ENCODE measurements around the gene TAL2. TPM values are rescaled to one million over a fixed set of nuclear protein-coding genes. Genes with fewer than 3 reads are reported as not detected.
"Not testable (repeated sequence)": the region's sequence is repeated elsewhere in the genome, so short reads cannot be mapped to it uniquely, and the experiment has no call there.

TAL2 gene
- total RNA-seq, 1 donor from 2014 or later, result 0.13 TPM

DNA sequence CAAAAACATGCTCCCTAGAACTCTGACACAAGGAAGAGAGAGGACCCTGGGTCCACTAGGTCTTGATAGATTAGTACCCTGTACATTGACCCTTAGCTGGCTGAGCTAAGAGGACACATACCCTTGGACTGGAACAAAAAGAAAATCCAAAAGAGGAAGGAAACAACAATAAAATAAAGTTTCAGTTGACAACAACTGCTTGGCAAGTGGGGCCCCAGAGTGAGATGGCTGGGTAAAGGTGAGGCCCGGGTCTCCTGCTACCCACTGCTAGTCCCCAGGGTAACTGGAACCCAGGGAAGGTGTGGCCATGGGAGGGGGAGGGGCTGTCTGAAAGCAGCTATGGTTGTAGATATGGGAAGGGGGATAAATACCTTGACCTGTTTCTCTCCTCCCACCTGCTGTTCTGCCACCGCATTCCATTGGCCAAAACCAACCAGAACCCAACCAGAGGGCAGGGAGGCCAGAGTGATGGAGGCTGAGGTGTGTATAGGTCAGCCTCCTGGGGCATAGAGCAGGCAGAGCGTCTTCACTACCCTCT lies 11.7 kb downstream of the TAL2 start:
- no peak for DNase-seq (ENCODE audit: low read depth in 2 of 2)

DNA sequence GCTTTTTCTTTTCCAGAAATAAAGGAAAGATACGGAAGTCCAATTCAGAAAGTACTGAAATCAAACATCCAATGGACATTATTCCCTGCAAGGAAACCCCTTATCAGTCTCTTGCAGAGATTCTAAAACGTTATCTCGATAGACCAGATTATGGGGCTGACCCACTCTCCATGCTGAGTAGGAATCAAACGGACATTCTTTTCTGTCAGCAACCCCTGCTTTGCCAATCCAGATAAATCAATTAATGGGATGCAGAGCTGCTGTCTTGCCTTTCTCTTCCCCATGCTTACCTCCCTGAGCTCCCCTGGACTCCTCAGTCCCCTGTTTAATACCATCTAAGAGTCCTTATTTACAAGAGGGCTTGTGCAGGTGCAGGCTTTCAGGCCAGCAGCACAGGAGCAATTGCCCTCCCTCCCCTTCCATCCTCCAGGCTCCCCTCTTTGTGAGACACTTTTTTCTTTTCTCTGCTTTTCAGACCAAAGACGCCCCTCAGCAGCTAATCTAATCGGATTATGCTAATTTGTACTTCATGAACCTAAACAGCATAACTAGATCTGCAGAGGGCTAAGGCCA lies 14.2 kb downstream of the TAL2 start:
- DNase-seq (ENCODE audit: low read depth in 2 of 2), result no peak

DNA sequence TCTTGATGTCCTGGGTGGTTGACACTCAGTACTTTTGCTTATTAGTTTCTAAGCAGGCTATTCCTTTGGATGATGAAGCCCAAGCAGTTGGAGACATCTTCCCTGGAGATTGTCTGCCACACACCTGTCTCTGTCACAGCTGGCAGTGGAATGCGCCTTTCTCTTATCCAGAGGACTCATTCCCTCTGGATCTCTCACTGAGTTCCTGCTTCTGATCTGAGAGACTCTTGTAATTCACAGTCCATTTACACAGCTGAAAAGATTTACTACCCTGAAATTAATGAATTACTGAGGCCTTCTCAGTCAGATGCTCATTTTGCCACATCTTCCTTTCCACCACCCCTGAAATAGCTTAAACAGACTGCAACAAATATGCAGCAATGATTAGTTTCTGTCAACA lies 15.9 kb downstream of the TAL2 start:
- no peak for DNase-seq (ENCODE audit: low read depth in 2 of 2)

GRCh38 chr9:105678781-105679180 lies 16.5 kb downstream of the TAL2 start:
- DNase-seq (ENCODE audit: low read depth in 2 of 2), result no peak

DNA sequence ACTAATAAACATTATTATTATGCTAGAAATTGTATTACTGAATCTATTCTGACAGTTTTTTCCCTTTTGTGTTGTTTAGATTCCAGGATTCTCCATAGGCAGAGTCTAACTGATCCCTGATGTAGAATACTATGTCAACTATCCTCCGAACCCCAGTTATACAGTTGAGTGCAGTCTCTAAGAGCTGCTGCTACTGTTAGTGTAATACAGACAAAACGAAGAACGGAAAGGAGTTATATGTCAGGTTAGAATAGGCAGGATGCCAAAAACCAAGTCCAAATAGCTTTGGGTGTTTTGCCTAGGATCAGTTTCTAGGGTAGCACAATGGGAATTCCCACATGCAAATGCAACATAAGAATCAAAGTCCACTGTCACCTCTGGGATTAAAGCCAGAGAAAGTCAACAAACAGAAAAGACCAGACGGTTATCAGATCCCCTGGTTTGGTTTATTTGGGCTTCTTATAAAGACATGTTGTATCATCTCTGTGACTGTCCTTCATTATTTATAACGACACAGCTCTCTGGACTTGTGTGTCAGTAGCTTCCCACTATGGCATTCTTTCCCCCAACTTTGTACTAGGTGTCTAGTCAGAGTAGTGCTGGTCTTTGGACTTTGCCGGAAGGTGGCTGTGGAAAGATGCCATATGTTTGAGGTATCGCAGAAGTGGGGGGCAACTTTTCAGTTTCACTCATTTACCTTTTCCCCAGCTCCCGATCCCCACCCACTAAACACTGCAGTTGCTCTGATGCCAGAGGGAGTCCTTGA lies 17.2 kb downstream of the TAL2 start:
- DNase-seq (ENCODE audit: low read depth in 2 of 2), result no peak

DNA sequence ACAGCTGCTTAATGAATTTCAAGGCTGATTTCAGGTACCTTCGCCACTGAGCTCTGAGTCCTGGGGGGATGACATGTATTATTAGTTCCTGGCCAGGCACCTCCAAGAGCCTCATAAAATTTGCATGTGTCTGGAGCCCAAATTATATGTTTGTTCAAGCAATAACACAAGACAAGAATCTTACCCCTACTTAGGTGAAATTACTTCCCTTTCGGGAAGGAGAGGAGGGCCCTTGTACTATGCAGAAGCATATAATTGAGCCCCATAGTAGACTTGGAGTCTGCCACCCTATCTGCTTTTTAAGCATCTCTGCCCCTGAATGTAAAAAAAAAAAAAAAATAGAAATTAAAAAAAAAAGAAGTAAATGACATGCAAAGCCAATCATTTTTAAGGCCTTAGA lies 19.1 kb downstream of the TAL2 start:
- DNase-seq (ENCODE audit: low read depth in 2 of 2), result no peak

GRCh38 chr9:105681724-105682123 lies 19.5 kb downstream of the TAL2 start:
- DNase-seq (ENCODE audit: low read depth in 2 of 2), result no peak

GRCh38 chr9:105683688-105684275 lies 21.5 kb downstream of the TAL2 start:
- DNase-seq (ENCODE audit: low read depth in 2 of 2), result no peak

GRCh38 chr9:105686936-105687335 lies 24.7 kb downstream of the TAL2 start:
- no peak for DNase-seq (ENCODE audit: low read depth in 2 of 2)

DNA sequence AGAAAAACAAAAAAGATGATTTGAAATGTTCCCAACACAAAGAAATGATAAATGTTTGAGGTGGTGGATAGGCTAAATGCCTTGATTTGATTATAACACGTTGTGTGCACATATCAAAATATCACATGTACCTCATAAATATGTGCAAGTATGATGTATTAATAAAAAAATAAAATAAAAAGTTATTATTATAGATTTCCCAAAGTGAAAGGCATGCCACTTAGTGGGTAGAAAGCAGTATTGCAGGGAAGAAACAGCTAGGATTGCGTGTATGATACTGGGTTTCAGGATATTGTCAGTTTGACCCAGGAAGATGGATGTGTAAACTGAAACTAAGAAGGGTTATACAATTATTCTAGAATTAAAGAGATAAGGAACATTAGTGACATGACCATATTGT lies 28.5 kb downstream of the TAL2 start:
- peak in 1 of 2 donors; percentile 33 for DNase-seq (ENCODE audit: low read depth in 2 of 2)

- peak in 1 of 2 donors; percentile 24 for DNase-seq (ENCODE audit: low read depth in 2 of 2)
Measured at GRCh38 chr9:105693435-105694189, 31.4 kb downstream of the TAL2 start.

DNA sequence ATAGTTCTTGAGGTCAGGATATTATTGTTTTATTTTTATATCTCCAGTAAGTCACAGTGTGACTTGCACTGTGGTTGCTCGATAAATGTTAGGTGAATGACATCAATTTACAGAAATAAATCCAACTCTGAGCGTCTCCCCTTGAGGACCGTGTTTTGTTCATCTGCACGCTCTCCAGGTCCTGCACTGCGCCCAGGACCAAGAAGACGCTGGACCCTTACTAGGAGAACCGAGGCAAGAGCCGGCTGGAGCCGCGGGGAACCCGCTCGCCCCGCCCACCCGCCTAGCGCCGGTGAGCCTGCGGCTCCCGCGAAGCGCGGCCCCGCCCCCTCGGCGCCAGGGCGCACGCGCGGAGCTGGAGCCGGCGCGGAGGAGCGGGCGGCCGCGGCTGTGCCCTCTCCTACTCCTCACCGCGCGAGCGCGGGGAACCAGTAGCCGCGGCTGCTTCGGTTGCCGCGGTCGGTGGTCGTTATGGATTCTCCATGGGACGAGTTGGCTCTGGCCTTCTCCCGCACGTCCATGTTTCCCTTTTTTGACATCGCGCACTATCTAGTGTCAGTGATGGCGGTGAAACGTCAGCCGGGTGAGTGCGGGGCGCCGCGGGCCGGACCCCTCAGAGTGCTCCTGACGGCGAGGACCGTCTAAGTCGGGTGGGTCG lies 32.1 kb downstream of the TAL2 start, which contains the start of gene TMEM38B:
TMEM38B (plus strand) TSS at position 352 of the 658 bp plus-strand sequence; CDS start at position 472, 120 bp downstream.
- peak in 1 of 2 donors; percentile 73 for DNase-seq (ENCODE audit: low read depth in 2 of 2)

DNA sequence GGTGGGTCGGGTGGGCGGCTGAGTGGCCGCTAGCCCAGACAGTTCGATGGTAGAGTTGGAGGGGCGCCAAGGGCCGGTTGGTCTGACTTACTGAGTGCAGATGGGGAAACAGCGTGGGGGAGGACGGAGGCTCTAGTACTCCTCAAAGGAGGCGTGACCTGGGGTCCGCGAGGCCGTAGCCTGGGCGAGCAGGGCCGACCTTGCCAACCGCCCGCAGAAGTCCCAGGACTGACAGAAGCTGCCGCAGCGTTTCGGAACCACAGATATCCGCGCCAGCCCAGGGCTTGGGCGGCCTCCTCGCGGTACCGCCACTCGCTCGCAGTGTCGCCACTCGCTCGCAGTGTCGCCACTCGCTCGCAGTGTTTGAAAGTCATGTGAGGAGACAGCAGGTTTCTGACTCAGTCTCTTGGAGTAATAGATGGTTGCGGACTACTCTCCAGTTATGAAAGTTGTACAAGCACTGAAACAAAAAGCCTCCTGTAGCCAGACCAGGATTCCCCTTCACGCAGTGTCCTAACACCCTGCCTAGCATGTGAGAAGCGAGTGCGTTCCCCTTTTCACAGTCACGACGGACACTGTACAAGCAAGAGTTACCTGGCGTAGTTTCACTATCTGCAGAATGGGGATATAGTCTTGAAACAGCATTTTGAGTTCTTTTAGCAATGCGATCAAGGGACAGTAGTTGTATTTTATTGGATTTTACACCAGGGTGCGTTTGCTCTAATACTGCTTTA lies 32.8 kb downstream of the TAL2 start:
- DNase-seq (ENCODE audit: low read depth in 2 of 2), result peak in 1 of 2 donors; percentile 50

DNA sequence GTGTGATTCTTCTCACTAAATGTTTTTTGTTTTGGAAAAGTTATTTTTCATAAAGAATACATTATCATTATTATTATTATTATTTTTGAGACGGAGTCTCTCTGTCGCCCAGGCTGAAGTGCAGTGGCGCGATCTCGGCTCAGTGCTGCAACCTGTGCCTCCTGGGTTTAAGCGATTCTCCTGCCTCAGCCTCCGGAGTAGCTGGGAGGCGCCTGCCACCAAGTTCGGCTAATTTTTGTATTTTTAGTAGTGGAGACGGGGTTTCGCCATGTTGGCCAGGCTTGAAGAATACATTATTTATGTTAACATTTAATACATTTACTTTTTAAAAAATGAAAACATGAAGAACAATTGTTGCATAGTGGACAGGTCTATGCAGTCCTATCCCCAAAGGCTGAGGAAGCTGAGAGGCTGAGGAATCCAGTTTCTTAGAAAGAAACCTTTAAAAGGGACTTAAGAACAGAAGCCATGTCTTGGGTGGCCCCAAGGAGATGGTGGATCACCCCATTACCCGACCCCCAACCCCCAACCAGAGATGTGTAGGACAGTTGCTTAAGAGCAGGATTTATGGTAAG lies 34.0 kb downstream of the TAL2 start:
- DNase-seq (ENCODE audit: low read depth in 2 of 2), result no peak

DNA sequence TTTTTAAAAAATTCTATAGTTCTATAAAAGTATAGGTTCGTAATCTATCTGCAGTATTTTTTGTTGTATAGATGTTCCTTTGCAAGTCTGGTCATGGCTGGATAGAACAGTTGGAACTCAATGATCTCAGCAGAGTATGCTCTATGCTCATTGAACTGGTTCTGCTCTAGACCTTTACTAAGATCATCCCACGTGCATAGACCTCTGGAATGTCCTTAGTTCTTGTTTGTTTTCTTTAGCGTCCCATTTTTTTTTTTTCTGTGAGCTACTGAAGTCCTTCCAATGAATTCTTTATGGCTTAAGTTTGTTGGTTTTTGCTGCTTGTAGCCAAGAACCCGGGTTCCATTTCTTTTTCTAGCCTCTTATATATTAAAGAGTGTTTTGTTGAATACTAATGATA lies 35.6 kb downstream of the TAL2 start:
- no peak for DNase-seq (ENCODE audit: low read depth in 2 of 2)

DNA sequence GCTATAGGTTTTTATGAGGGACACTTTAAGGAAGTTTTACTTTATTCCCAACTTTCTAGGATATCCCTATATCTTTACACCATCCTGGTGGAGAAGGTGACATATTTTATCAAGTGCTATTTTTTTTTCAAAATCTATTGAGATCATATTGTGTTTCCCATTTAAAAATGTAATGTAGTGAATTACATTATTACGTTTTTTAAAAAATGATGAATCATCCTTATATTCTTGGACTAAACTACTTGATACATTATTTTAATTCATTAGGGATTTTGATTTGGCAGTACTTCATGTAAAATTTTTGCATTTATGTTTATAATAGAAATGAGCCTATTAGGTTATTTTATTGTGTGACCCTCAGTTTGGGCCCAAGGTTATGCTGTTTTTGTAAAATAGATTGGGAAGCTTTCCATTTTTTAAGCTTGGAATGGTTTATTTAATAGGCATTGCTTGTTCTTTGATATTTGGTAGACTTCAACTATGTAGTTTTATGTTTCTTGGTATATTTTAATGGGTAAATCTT lies 36.2 kb downstream of the TAL2 start:
- no peak for DNase-seq (ENCODE audit: low read depth in 2 of 2)

- DNase-seq (ENCODE audit: low read depth in 2 of 2), result no peak
Measured at GRCh38 chr9:105700668-105701067, 38.4 kb downstream of the TAL2 start.

GRCh38 chr9:105701145-105701544 lies 38.9 kb downstream of the TAL2 start:
- DNase-seq (ENCODE audit: low read depth in 2 of 2), result no peak

DNA sequence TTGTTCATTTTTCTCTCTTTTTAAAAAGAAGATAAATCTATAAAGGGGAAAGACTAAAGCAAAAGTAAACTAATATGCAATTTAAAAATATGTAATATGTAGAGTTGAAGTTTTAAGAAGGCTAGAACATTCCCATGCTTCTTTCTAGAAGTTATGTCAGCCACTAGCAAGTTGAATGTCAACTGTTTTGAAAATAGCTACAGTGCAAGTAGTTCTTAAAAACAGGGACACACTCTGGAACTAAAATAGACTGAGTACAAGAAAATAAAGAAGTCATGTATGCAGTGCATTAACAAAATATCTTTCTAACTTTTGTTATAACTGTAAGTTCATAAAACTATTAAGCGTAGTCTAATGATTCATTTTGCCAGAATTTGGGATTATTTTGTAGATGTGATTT lies 40.0 kb downstream of the TAL2 start:
- no peak for DNase-seq (ENCODE audit: low read depth in 2 of 2)

DNA sequence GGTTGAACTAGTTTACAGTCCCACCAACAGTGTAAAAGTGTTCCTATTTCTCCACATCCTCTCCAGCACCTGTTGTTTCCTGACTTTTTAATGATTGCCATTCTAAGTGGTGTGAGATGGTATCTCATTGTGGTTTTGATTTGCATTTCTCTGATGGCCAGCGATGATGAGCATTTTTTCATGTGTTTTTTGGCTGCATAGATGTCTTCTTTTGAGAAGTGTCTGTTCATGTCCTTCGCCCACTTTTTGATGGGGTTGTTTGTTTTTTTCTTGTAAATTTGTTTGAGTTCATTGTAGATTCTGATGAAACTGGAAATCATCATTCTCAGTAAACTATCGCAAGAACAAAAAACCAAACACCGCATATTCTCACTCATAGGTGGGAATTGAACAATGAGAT lies 41.4 kb downstream of the TAL2 start:
- not testable (repeated sequence) for DNase-seq (ENCODE audit: low read depth in 2 of 2)

All from dermis microvascular lymphatic vessel endothelial cell (primary cell).